Measurements from ENCODE around the gene KLK3. TPM values are rescaled to one million over a fixed set of nuclear protein-coding genes. Genes with fewer than 3 reads are reported as not detected.

KLK3 gene
- total and polyA plus RNA-seq, 2 of the 4 experiments (the other 2 are of a cell fraction): not detected

GRCh38 chr19:50812474-50812873 is 42.2 kb upstream of the KLK3 start:
- no peak overlapping the region for H3K56ac ChIP-seq (ENCODE audit: extremely low read depth, insufficient read depth, low read length)
- no peaks in the 10 kb centered on the region for H3K4me1 ChIP-seq (ENCODE audit: control insufficient read depth, insufficient read depth, low read length)
- no peak overlapping the region for H2AK5ac ChIP-seq (ENCODE audit: low read depth, low read length)
- H3K4me3 ChIP-seq (ENCODE audit: insufficient read depth, low read depth, low read length): no peak overlapping the region
- ATAC-seq (ENCODE audit: low read depth): no peak
- in situ Hi-C loops (cut with MboI; ENCODE audit: low sequenced_read_pairs): no loop called here
- H3K18ac ChIP-seq (ENCODE audit: low read depth, low read length): no peak overlapping the region
- H2BK120ac ChIP-seq (ENCODE audit: low read depth, low read length): no peak overlapping the region
- no peak overlapping the region for H2BK20ac ChIP-seq (ENCODE audit: low read depth, low read length)
- no peak overlapping the region for H4K91ac ChIP-seq (ENCODE audit: insufficient read depth, low read depth, low read length)
- no peaks in the 10 kb centered on the region for H3K9me3 ChIP-seq (ENCODE audit: control insufficient read depth, insufficient read depth, low read length)
- no peaks in the 10 kb centered on the region for H3K9me1 ChIP-seq (ENCODE audit: insufficient read depth, low read length)
- no peak overlapping the region for H3K9ac ChIP-seq (ENCODE audit: low read depth, low read length)
- no peak overlapping the region for H2AFZ ChIP-seq (replicated peaks; ENCODE audit: low read length, poor library complexity)
- H4K5ac ChIP-seq (ENCODE audit: low read depth, low read length): no peak overlapping the region
- no peaks in the 10 kb centered on the region for H3K36me3 ChIP-seq (ENCODE audit: control insufficient read depth, insufficient read depth, low read length)
- BruUV-seq (replicated peaks): no TSS peak
- no peak overlapping the region for H4K8ac ChIP-seq (ENCODE audit: low read depth in 2 of 2, low read length in 2 of 2)
- no peak for TF ChIP-seq SMC3 (IDR thresholded peaks at IDR 0.05; ENCODE audit: low read depth, low read length)
- TF ChIP-seq, protein P1, sequence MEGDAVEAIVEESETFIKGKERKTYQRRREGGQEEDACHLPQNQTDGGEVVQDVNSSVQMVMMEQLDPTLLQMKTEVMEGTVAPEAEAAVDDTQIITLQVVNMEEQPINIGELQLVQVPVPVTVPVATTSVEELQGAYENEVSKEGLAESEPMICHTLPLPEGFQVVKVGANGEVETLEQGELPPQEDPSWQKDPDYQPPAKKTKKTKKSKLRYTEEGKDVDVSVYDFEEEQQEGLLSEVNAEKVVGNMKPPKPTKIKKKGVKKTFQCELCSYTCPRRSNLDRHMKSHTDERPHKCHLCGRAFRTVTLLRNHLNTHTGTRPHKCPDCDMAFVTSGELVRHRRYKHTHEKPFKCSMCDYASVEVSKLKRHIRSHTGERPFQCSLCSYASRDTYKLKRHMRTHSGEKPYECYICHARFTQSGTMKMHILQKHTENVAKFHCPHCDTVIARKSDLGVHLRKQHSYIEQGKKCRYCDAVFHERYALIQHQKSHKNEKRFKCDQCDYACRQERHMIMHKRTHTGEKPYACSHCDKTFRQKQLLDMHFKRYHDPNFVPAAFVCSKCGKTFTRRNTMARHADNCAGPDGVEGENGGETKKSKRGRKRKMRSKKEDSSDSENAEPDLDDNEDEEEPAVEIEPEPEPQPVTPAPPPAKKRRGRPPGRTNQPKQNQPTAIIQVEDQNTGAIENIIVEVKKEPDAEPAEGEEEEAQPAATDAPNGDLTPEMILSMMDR (conservative IDR thresholded peaks at IDR 0.05; ENCODE audit: low read depth, low read length): no peak
- TF ChIP-seq NFE2L2 (IDR thresholded peaks at IDR 0.05; ENCODE audit: low read depth, low read length): no peak
- no peak for TF ChIP-seq MXI1 (IDR thresholded peaks at IDR 0.05; ENCODE audit: borderline replicate concordance, low read depth, low read length)
- no peak for TF ChIP-seq ELK1 (IDR thresholded peaks at IDR 0.05; ENCODE audit: borderline replicate concordance, low read depth, low read length)
- no peak for TF ChIP-seq BHLHE40 (IDR thresholded peaks at IDR 0.05; ENCODE audit: low read depth, low read length)
- no peak for TF ChIP-seq CHD1 (IDR thresholded peaks at IDR 0.05; ENCODE audit: low read depth, low read length)
- TF ChIP-seq, protein P2, sequence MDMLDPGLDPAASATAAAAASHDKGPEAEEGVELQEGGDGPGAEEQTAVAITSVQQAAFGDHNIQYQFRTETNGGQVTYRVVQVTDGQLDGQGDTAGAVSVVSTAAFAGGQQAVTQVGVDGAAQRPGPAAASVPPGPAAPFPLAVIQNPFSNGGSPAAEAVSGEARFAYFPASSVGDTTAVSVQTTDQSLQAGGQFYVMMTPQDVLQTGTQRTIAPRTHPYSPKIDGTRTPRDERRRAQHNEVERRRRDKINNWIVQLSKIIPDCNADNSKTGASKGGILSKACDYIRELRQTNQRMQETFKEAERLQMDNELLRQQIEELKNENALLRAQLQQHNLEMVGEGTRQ (IDR thresholded peaks at IDR 0.05; ENCODE audit: low read depth, low read length): no peak
- no peak for TF ChIP-seq RFX5 (IDR thresholded peaks at IDR 0.05; ENCODE audit: low read depth, low read length)
- no peak for TF ChIP-seq RCOR1 (IDR thresholded peaks at IDR 0.05; ENCODE audit: insufficient replicate concordance, low read length)
- no peak for TF ChIP-seq MAFK (IDR thresholded peaks at IDR 0.05; ENCODE audit: low read depth, low read length)
- no peak for TF ChIP-seq FOS (IDR thresholded peaks at IDR 0.05; ENCODE audit: low read depth, low read length)
- TF ChIP-seq POLR2A (IDR thresholded peaks at IDR 0.05; ENCODE audit: low read depth, low read length): no peak
- no peak for TF ChIP-seq CEBPB (IDR thresholded peaks at IDR 0.05; ENCODE audit: low read depth, low read length)
- no peak for TF ChIP-seq MAZ (IDR thresholded peaks at IDR 0.05; ENCODE audit: borderline replicate concordance, low read depth, low read length)
- TF ChIP-seq RAD21 (IDR thresholded peaks at IDR 0.05; ENCODE audit: low read length): no peak
- H3K4ac ChIP-seq (ENCODE audit: low read depth, low read length): no peak overlapping the region
- H2AK9ac ChIP-seq (replicated peaks; ENCODE audit: low read depth, low read length, poor library complexity): no peak overlapping the region
- H3K27me3 ChIP-seq (ENCODE audit: control insufficient read depth, insufficient read depth, low read length): peaks cover 10% of the 10 kb centered on the region
- dilution Hi-C loops (cut with HindIII; ENCODE audit: low sequenced_read_pairs, unreplicated experiment): no loop called here
- H3K79me1 ChIP-seq (ENCODE audit: low read depth in 1 of 2, low read length in 2 of 2): no peaks in the 10 kb centered on the region
- intact Hi-C loops (cut with micrococcal nuclease): no loop called here
- H2BK5ac ChIP-seq (ENCODE audit: low read depth, low read length, poor library complexity, severe bottlenecking): no peak overlapping the region
- H3K23ac ChIP-seq (ENCODE audit: low read depth, low read length): no peak overlapping the region
- POLR2A ChIA-PET (ENCODE audit: unreplicated experiment): no interaction called here
- H2BK15ac ChIP-seq (ENCODE audit: low read depth, low read length): no peak overlapping the region
- H3K4me2 ChIP-seq (ENCODE audit: low read depth, low read length): no peak overlapping the region
- H3K27ac ChIP-seq (ENCODE audit: insufficient read depth, low read length): no peak overlapping the region
- H4K20me1 ChIP-seq (ENCODE audit: insufficient read depth, low read length): no peaks in the 10 kb centered on the region
- no peak overlapping the region for H3K14ac ChIP-seq (replicated peaks; ENCODE audit: low read depth, low read length)
- WGBS, 2 experiments (ENCODE audit: extremely low coverage in 2 of 2, insufficient read length in 1 of 2): no CpG with 5 or more reads among the region's 3 CpGs
- CTCF ChIA-PET: no interaction called here
- DNase-seq: no peak
